Activated CD4-positive, alpha-beta T cell treated with anti-CD3 and anti-CD28 coated beads, Interleukin-2, Interleukin-6, amounts not matched to agents 100 ng/mL and 50 ng/mL, durations not matched to agents 16 hours and 8 hours (primary cell): ENCODE data around the gene HLA-DQB1.

Experiments
- DNase-seq: peaks from one replicate; pipeline ENCODE4 v3.0.0-alpha.2; 2020

Gene HLA-DQB1

DNA sequence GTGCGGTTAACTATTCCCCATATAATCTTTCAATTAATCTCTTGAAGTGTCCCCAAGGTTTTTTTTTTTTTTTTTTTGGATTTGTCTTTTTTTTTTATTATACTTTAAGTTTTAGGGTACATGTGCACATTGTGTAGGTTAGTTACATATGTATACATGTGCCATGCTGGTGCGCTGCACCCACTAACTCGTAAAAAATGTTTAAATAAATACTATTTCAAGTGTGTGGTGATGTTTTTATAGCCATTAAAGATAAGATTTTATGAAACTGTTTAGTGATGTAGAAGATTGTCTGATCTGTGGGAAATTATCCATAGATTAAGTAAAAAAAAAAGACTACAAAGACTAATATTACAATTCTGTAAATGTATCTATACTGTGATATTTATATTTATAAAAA is 41.9 kb downstream of the HLA-DQB1 start:
- DNase-seq: no peak

DNA sequence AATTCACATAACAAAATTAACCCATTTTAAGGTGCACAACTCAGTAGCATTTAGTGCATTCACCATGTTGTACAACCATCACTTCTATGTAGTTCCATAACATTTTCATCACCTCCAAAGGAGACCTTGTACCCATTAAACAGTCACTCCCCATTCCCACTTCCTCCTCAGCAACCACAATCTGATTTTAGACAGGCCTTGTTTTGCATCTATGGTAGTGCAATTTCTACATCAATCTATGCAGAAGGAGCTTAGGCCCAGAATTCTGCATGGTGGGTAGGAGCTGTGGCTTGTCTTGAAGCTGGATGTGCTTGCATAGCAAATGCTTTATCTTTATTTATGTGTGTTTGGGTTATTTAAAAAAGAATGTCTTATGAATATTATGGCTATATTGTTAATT is 42.8 kb downstream of the HLA-DQB1 start:
- peak; percentile 62 for DNase-seq

DNA sequence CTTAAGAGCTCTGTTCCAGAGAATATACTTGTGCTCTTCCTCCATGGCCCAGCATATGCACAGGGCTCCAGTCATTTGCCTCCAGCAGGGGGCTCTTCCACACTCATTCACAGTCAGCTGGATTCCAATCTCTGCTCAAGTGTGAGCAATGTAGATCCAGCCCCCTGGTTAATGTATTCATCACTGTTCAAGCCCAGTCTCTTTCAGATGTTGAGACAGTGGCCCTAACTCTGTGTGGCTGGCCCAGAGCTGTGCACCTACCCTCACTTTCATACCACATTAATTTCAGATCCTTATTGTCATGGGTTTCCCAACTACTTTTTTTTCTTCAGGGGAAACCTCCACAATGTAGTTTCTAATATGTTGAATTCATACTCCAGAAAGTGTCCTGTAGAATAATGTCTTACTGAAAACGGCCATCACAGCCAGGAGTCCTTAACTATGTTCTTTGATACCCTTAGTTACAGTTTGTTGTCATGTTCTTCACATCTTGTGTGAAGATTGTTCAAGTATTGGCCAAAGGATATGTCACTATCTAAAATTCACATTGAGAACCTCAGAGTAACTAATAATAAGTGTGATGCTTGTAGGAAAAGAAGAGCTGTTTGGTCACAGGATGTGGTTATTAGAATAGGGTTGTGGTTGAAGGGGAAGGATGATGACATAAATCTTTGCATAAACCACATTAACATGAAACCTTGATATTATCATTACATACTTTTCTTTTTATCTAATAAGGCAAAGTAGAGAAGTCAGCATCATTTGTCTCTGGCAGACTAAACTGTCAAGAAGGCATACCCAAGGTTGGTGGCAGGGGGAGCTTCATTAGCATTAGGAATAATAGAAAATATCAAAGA is 43.7 kb downstream of the HLA-DQB1 start:
- peak; percentile 80 for DNase-seq

DNA sequence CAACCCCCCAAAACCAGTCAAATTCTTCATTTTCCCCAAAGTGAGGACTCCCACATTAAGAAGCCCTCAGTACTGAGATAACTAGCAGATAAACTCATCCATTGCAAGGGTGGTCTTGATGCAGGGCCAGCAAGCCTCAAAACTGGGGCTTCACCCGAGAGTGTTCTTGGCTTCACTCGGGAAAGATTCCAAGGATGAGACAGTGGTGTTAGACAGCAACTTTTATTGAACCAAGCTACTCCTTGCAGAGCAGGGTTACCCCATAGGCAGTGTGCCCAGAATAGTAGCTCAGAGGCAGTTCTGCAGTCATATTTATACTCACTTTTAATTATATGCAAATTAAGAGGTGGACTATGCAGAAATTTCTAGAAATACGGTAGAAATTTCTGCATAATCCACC is 45.1 kb downstream of the HLA-DQB1 start:
- no peak for DNase-seq

DNA sequence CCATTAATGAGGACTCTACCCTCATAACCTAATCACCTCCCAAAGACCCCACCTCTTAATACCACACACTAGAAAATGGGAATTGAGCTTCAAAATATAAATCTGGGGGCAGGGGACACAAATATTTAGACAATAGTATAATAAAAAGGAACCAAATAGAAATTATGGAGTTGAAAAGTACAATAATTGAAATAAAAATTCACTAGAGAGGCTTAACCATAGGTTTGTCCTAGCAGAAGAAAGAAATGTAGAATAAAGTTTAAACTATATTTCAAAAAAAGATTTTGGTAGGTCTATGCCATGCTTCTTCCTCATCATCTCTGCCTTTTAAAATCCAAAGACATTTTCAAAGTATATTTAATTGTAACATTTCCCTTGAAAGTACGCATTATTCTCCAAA is 48.7 kb downstream of the HLA-DQB1 start:
- DNase-seq: no peak

DNA sequence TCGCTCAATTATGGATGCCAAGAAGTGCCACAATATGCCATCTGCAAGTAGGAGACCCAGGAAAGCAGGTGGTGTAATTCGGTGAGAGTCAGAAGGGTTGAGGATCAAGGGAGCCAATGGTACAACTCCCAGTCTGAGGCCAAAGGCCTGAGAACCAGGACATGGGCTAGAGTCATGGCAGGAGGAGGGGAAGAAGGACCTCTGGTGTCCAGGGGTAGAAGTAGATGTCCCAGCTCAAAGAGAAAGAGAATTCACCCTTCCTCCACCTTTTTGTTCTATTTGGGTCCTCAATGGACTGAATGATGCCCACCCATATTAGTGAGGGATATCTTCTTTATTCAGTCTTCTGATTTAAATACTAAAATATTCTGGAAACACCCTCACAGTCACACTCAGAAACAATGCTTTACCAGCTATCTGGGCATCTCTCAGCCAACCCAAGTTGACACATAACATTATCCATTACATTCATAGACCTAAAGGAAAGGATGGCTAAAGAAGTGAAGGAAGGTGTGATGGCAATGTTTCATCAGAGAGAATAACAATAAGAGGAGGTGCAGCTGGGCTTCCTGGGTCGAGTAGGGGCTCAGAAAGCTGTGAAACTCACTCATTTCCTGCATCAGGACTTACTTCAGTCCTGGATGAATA is 50.4 kb downstream of the HLA-DQB1 start:
- DNase-seq: no peak

DNA sequence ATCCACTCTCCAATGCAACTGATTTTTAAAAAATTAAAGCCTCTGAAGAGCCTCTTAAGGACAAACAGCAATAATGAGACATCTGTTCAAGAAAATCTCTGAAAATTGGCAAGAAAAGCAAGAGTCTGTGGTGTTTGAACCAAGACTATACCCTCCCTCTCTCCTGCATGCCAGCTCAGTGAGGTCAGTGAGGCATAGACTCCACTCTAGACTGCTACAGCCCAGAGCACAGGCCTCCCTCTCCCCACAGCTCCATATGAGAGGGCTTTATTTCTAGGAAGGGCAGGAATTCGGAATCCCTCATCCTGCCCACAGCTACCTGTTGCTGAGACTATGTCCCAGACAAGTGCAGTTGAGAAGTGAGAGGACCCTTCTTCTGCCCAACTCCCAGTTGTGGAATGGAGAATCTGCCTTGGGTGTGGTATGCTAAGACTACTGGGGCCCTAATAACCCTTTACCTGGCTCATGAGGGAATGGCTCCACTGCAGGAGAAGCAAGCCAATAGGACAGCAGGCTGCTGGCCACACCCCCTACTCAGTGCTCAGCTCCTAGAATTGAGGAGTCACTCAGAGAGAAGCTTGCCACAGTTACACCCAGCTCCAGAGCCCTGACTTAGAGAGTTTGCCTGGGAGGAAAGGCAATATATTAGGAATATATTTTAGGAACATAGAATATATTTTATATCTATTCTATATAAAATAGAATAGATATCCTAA is 51.9 kb downstream of the HLA-DQB1 start:
- DNase-seq: no peak

DNA sequence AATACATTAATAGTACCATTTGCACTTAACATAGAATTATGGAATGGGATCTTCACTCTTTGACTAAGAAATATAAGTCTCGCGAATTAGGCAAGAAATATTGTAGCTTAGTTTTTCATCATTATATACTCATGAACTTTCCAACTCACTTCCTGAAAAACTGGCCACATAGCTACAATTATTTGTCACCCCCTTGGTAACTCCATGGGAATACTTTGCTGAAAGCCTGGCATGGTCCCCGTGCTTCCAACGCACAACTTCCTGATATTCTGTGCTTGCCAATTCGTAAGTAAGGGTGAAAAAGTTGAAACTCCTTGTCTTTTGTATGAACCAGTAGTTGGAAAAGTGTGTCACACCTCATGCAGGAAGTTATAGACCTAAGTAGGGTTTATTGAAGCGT is 53.0 kb downstream of the HLA-DQB1 start:
- DNase-seq: no peak

DNA sequence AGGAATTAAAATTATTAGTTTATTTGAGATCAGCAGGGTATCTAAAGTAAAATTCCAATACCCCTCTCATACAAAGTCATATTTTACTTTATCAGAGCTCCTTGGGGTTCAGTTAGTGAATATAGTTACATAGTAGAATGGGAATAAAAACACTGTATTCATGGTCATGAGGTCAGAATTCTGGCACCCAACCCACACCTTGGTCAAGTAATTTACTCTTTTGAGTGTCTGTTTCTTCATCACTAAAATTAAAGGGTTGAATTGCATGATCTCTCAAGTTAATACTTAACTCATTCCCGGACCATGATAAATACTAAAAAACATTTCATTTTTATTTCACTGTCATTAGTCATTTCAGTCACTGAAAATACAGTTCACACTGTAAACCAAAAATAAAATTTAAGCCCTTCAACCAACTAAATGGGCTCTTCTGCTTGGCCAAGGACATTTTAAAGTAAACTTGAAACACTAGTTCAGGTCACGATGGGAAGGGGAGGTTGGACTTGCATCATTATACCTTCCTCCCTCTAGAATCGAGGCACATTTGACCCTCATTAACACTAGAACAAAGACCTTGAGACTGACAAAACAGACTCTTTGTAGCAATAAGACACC is 55.7 kb downstream of the HLA-DQB1 start:
- peak; percentile 44 for DNase-seq

DNA sequence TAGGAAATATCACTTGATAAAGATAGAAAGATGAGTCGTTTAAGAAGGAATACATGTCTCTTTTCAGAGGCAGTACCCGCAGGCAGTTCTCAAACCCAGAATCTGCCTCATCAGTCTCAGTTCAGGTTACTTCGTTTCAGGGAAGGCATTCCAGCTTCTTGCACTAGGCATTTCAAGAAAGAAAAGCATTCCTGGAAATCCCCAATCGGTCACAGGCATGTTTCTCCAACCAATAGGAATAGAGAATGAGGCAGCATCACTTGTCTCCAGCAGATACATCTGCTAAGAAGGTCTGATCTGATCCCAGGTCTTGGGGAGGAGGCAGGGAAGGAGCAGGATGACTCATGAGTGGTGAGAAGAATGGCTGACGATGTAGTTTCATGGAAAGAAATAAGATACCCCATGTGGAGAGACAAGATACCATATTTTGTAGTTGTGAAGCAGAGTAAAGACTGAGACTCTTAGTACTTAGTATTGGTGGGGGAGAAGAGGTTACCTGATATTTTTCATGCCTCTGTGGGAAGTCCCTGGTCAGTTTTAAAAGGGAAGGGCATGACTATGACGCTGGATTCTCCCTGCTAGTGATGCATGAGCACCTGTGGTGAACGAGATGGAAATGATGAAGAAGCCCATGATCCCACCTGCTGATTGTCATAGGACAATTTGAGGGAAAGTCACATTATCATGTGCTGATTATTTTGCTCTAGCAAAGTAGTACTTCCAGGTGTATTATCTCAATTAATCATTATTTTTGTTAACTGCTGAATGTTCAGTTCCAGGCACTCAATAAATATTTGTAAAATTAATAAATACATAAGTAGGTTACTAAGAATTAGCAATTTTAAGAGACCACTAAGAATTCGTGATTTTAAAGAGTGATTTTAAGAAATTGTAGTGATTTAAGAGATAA is 56.5 kb downstream of the HLA-DQB1 start:
- DNase-seq: peak; percentile 78
